OCI-M2 (cell line): ENCODE data around the gene MPRIP.

Source experiments
- DNase-seq: peaks from one replicate; lab custom pipeline; 2025; ENCODE audit not compliant: unreplicated experiment; lab: John Stamatoyannopoulos, UW

MPRIP gene

GRCh38 chr17:17084941-17085340, 42.7 kb downstream of the MPRIP start:
- no peak for DNase-seq

DNA sequence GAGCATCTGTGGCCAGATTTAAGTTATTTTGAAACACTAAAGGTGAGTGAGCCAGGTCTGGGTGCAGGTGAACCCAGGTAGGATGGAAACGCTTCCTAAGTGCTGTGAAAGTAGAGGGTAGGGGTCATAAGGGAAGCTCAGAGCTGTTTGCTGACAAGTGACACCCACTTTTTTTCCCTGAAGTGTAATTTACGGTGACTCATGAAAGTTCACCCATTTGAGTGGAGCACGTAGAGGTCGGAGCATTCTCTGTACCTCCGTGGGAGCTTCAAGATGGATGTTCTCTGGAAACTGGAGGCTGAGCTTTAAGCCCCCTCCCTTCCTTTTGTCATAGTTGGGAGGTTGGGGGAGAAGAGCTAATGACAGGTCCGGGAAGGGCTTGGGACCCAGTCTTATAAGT, 44.3 kb downstream of the MPRIP start:
- DNase-seq: no peak

GRCh38 chr17:17087424-17088015, 45.3 kb downstream of the MPRIP start:
- DNase-seq: no peak

DNA sequence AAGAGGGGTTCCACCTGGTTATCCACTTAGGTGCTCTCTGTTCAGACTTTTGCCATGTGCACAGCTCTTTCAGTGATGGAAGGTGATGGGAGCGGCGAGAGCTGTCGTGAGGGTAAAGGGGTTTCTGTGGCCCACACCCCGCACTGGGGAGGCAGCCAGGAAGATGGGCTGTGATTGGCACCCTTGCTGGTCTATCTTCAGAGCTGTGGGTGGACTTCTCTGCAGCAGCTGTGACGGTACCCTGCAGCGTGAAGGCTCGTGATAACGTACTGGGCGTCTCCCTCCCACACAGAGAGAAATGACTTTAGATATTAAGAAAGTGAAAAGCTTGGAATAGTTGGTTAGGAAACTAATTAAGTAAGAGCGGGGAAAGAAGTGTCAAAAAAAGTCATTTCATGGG, 45.8 kb downstream of the MPRIP start:
- DNase-seq: no peak

DNA sequence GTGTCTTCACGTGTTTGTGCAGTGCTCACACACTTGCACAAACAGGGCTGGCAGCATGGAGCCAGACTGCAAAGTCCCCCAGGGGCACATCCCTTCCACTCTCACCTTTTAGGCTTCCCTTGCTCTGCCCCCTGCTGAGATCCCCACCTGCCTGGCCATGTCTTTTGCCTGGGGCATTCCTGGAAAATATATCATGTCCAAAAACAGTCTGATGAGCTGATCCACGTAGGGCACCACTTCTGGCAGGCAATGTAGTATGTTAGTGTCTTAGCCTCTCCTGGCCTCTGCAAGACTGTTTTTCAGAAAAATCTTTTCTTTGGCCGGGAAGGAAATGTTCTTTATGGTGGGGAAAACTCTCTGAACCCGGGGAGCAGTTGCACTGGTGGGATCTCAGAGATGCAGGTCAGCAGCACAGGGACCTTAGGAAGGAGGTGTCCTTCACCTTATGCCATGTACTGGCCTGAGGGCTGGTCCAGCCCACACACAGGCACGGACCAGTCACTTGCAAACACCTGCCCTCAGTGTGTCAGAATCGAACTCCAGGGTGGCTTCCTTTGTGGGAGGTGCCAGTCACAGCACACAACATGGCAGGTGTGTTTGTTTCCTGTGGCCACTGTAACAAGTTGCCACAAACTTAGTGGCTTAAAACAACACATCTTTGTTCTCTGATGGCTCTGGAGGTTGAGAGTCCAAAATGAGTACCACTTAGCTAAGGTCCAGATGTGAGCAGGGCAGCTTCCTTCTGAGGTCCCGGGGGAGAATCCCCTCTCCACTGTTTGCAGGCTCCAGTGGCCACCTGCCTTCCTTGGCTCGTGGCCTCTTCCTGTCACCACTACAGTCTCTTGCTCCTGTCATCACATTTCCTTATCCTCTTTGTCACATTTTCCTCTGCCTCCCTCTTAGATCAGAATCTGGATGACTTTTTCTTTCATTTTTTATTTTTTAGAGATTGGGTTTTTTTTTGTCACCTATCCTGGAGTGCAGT, 46.6 kb downstream of the MPRIP start:
- no peak for DNase-seq

- no peak for DNase-seq
These were observed 47.8 kb downstream of the MPRIP start for GRCh38 chr17:17089796-17090641.

DNA sequence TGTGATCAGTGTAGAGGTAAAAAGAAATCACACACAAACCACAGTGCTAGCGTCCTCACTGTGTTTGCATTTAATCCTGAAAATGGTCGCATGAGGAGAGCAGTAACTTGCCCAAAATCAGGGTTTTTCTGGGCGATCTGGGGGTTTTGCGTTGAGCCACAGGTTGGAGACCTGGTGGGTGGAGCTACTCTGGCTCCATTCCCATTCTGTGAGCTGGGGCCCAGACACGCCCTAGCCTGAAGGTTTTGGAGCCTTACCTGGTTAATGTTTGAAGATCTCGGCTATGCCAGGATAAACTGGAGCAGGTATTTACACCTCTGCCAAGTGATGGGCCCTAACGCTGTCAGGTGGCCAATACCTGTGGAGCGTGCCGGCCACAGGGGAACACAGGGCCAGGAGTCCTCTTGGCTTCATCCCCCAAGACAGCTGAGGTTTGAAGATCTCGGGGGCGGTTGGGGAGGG, 48.4 kb downstream of the MPRIP start:
- DNase-seq: no peak

GRCh38 chr17:17091276-17091675, 49.0 kb downstream of the MPRIP start:
- DNase-seq: no peak

- DNase-seq: no peak
These were observed 49.8 kb downstream of the MPRIP start for GRCh38 chr17:17091856-17092756.

GRCh38 chr17:17093764-17094163, 51.5 kb downstream of the MPRIP start:
- no peak for DNase-seq

- DNase-seq: no peak
These were observed 54.4 kb downstream of the MPRIP start for GRCh38 chr17:17096438-17097178.

DNA sequence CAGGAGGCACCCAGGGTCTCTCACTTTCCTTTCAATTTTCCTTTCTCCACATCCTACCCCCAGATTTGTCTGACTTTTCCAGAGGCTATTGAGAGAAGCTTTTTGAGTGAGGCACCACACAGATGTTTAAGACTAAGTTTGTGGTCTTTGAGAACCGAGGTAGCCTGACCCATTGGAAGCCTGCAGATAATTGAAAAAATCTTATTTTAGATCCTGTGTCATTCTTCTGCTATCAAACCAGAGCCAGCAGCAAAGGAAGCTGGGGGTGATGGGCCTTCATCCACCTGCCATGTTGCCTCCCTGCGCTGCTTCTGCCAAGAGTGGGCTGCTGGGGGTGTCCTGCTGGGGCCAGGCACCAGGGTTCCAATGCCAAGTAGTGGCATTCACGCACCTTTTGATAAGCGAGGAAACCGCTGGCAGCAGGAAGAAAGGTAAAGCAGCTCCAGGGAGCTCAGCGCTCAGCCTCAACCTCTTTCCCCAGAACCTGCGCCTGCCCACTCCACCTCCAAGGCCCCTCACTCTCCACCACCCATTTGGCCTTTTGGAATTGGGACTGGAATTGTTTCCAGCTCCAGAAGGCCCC, 55.6 kb downstream of the MPRIP start:
- no peak for DNase-seq

- DNase-seq: no peak
These were observed 56.4 kb downstream of the MPRIP start for GRCh38 chr17:17098551-17099179.

- DNase-seq: no peak
These were observed 59.9 kb downstream of the MPRIP start for GRCh38 chr17:17102176-17102575.

DNA sequence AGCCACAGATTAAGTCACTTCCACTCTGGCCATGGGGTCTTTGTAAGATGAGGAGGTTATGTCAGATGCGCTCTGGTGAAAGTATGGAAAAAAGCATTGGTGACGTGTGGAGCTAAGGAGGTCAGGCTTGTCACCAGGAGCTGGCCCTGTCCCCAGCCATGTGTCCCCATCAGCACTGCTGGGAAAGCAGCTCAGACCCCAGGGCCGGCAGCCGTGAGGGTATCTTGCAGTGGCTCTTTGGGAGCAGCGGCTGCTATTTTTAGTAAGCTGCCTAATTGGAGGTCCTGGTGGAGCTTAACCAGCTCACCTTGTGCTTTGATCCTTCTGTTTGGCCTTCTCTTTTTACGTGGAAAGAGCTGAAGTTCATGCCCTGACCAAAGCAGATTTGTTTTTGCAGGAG, 60.9 kb downstream of the MPRIP start:
- no peak for DNase-seq

DNA sequence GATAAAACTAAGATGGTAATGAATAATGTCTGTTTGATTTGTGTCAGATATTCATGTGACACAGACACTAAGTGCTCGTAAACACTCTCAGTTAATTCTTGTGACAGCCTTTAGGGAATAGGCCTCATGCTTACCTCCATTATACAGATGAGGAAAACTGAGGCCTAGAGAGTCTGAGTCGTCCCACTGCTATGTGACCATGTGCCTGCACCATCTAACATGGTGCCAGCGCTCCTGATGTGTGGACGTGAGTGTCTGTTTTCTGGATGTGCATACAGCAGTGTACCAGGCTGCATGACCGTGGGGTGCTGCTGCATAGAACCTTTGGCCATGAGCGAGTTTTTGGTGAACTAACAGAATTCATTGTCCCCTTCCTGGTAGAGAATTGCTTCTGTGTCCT, 61.8 kb downstream of the MPRIP start:
- no peak for DNase-seq

GRCh38 chr17:17104494-17104893, 62.2 kb downstream of the MPRIP start:
- DNase-seq: no peak

DNA sequence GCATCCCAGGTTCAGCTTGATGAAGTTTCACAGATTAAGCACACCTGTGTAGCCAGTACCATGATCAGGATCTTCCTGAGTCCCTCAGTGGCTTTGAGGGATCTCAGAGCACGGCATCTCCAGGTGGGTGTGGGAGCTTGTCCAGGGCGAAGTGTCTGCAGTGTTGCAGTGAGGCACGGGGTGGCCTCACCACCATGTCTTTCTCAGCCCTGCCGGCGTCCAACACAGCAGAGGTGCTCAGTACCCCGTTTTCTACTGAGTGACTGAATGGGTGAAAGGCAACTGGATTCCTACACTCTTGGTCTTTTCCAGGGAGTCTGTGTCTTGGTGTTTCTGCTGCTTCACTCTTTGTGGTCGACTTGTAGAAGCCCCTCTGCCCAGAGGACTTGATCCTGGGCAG, 63.7 kb downstream of the MPRIP start:
- no peak for DNase-seq

GRCh38 chr17:17106756-17107155, 64.5 kb downstream of the MPRIP start:
- DNase-seq: no peak
